Measurements from ENCODE around the gene CSTF1. TPM values are rescaled to one million over a fixed set of nuclear protein-coding genes. Genes with fewer than 3 reads are reported as not detected.

Gene CSTF1
- total and polyA plus RNA-seq, 2 of the 8 experiments (the other 6 are each of a cell fraction or from before 2014, with no cell fraction given), result 59.4 to 83.5 TPM

- Histone ChIP-seq H2BK20ac (ENCODE audit: low read length) (no peak overlapping the region), H3K27ac (ENCODE audit: low read depth, low read length) (no peak overlapping the region), H2BK12ac (ENCODE audit: low read depth, low read length) (no peak overlapping the region), H3K18ac (ENCODE audit: extremely low read depth, low read length) (no peak overlapping the region), H3K14ac (ENCODE audit: insufficient read length) (no peak overlapping the region), H3K4me1 (replicated peaks in 1 of 4; ENCODE audit: control insufficient read depth in 3 of 4, insufficient read depth in 4 of 4, low read length in 3 of 4) (peaks cover 4 to 11% (median 6%) of the 10 kb centered on the region in 4 experiments), H3K9me3 (ENCODE audit: insufficient read depth in 2 of 2, low read depth in 1 of 2, low read length in 1 of 2) (no peaks in the 10 kb centered on the region), H3K79me1 (ENCODE audit: low read depth, low read length) (no peaks in the 10 kb centered on the region), H3K23me2 (ENCODE audit: low read depth, low read length) (peaks cover 9% of the 10 kb centered on the region; the same call in 1 of the 2 replicates), H4K91ac (replicated peaks; ENCODE audit: insufficient read length, low read length) (no peak overlapping the region), H3K23ac (ENCODE audit: insufficient read length) (no peak overlapping the region), H2AFZ (ENCODE audit: low read length) (no peak overlapping the region), H3K4me3 (ENCODE audit: extremely low read depth in 1 of 4, insufficient read depth in 2 of 4, low read depth in 3 of 4, low read length in 4 of 4) (no peak overlapping the region), H2AK5ac (ENCODE audit: low read depth, low read length) (no peak overlapping the region), H4K20me1 (replicated peaks in 1 of 2; ENCODE audit: control insufficient read depth in 1 of 2, insufficient read depth in 2 of 2, low read length in 2 of 2) (peaks cover 0 to 10% of the 10 kb centered on the region in 2 experiments), H2BK120ac (replicated peaks; ENCODE audit: low read depth, low read length) (no peak overlapping the region), H3K9ac (replicated peaks in 1 of 4; ENCODE audit: extremely low read depth in 1 of 4, low read depth in 3 of 4, low read length in 3 of 4) (no peak overlapping the region), H3K4ac (replicated peaks; ENCODE audit: insufficient read length, low read depth, low read length) (no peak overlapping the region), H3K56ac (replicated peaks; ENCODE audit: insufficient read length, low read depth, low read length) (no peak overlapping the region), H2BK5ac (ENCODE audit: low read depth, low read length) (no peak overlapping the region), H3K27me3 (replicated peaks in 1 of 4; ENCODE audit: control insufficient read depth in 3 of 4, extremely low read depth in 1 of 4, insufficient read depth in 3 of 4, low read length in 3 of 4) (peaks cover 0 to 11% (median 8%) of the 10 kb centered on the region in 4 experiments; a peak in 4 of 7 replicates), H3K4me2 (ENCODE audit: insufficient read depth in 1 of 2, low read depth in 2 of 2, low read length in 2 of 2) (no peak overlapping the region), H3K79me2 (ENCODE audit: control insufficient read depth in 1 of 2, insufficient read depth in 2 of 2, low read length in 2 of 2) (no peaks in the 10 kb centered on the region), H4K5ac (ENCODE audit: insufficient read length, low read depth, low read length) (no peak overlapping the region), H3K36me3 (ENCODE audit: control insufficient read depth in 2 of 4, insufficient read depth in 4 of 4, low read length in 3 of 4) (no peaks in the 10 kb centered on the region), H2BK15ac (ENCODE audit: low read length) (no peak overlapping the region), H4K8ac (ENCODE audit: extremely low read depth, insufficient read depth, low read length) (no peak overlapping the region)
- WGBS, 2 experiments (ENCODE audit: extremely low coverage in 1 of 2, insufficient coverage in 1 of 2, insufficient read length in 1 of 2, insufficient replicate concordance in 2 of 2, low coverage in 1 of 2, low lambda C conversion rate in 2 of 2, missing lambda C conversion rate in 1 of 2), result 86% methylated on average over 8 of the region's 8 CpGs; no CpG with 5 or more reads in 1 of the 2 experiments
- no peak for FAIRE-seq
- no peak for DNase-seq (ENCODE audit: low read depth in 1 of 2, low spot score in 2 of 2)
- ChIA-PET POLR2A (ENCODE audit: partially characterized antibody) (interaction anchor here (0.9 kb wide), 1 partner anchor 30 kb away, joined by 3 read pairs; the partner anchor contains the start of gene AURKA), CTCF (ENCODE audit: partially characterized antibody) (no interaction called here)
- TF ChIP-seq ZNF274 (IDR thresholded peaks at IDR 0.05; ENCODE audit: borderline replicate concordance, extremely low read depth, low read length), result no peak
- TF ChIP-seq CTCF (IDR thresholded peaks at IDR 0.05; ENCODE audit: control extremely low read depth in 1 of 3, insufficient read depth in 1 of 3, low read depth in 1 of 3, low read length in 3 of 3), result no peak
- no peak for TF ChIP-seq SIN3A (conservative IDR thresholded peaks at IDR 0.05 in 1 of 2, IDR thresholded peaks at IDR 0.05 in 1 of 2; ENCODE audit: low read depth in 1 of 2, low read length in 2 of 2)
- no peak for TF ChIP-seq TAF1 (IDR thresholded peaks at IDR 0.05; ENCODE audit: low read depth, low read length)
- TF ChIP-seq KDM4A (IDR thresholded peaks at IDR 0.05; ENCODE audit: low read depth, low read length, severe bottlenecking), result no peak
- TF ChIP-seq RAD21 (IDR thresholded peaks at IDR 0.05 in 1 of 2, conservative IDR thresholded peaks at IDR 0.05 in 1 of 2; ENCODE audit: low read depth in 2 of 2, low read length in 2 of 2), result no peak
- no peak for TF ChIP-seq USF2 (IDR thresholded peaks at IDR 0.05; ENCODE audit: low read length)
- no peak for TF ChIP-seq CBX5 (IDR thresholded peaks at IDR 0.05; ENCODE audit: low read depth, low read length)
- no peak for TF ChIP-seq TEAD4 (IDR thresholded peaks at IDR 0.05; ENCODE audit: low read depth, low read length)
- no peak for TF ChIP-seq SUZ12 (IDR thresholded peaks at IDR 0.05; ENCODE audit: low read length)
These were observed 30.5 kb upstream of the CSTF1 start for GRCh38 chr20:56361900-56362299.
